Fibroblast of skin of abdomen (primary cell): ENCODE data around the gene ALLC. TPM values are rescaled to one million over a fixed set of nuclear protein-coding genes. Genes with fewer than 3 reads are reported as not detected.
"Not testable (repeated sequence)": the region's sequence is repeated elsewhere in the genome, so short reads cannot be mapped to it uniquely, and the experiment has no call there.

ENCODE experiments used
- DNase-seq: peaks from one replicate; pipeline ENCODE4 v3.0.0-alpha.2; 2013
- polyA plus RNA-seq, 2 experiments: library from polyadenylated mRNA; unstranded; fragments of 120-200 nt; gene quantifications; one replicate each; pipeline ENCODE4 v1.2.1, GENCODE V29; 2013; ENCODE audit not compliant: insufficient read length in 2 of 2

Gene ALLC
- polyA plus RNA-seq (2013, experiment 1 of 2; ENCODE audit: insufficient read length) = not detected
- not detected for polyA plus RNA-seq (2013, experiment 2 of 2; ENCODE audit: insufficient read length)

DNA sequence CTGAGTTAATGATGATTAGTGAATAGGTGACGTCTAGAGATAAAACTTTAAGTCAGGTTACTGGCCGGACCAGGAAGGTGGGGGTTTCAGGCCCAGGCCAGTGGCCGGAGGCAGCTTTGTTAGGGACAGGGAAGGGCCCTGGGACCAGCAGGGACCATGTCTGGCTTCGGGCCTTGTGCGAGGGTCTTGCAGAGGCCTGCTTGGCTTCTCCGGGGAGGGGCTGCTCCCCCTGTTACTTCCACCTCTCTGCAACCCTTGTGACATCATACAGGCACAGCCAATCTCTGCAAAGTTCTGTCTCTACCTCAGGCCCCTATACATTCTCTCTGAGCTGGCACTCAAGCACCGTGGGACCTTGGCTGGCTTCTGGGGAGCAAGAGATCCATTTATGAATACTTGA, at the start of gene ALLC:
ALLC (plus strand) TSS at position 320 of the 400 bp plus-strand sequence. CDS start 12,958 bp downstream, outside the sequence.
- DNase-seq = no peak

DNA sequence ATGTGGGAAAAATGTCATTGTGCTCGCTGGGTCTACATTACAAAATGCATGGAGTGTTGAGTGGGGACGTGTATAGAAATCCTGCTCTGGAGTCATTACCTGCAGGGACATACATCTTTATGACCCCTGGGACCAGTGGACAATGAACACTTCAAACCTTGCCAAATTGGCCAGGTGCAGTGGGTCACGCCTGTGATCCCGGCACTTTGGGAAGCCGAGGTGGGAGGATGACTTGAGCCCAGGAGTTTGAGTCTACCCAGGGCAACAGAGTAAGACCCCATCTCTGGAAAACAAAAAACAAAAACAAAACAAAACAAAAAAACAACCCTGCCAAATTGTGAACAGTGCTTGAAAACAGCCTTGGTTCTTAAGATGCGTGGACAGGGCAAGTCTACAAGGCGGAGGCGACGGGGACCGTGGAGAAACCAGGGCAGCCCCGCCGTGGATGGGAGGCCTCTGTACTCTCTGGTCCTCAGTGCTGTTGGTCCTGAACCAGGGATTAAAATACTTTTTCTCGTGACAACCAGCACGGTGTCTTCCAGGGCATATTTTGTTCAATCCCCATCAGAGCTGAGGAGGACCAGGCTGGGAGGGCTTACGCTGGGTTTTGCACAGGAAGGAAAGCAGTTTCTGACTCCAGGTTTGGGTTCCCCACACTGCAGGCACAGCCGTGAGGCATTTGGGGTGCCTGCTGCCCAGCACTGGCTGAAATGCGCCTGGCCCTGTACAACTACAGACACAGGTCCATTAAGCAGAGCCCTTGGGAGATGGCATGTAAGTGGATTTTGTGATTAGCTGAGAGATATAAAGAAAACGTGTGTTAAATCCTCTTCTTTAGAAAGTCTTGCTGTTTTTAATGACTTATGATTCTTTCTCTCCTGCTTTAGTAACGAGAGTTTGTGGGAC, 49.4 kb upstream of the ALLC start:
- DNase-seq = no peak

DNA sequence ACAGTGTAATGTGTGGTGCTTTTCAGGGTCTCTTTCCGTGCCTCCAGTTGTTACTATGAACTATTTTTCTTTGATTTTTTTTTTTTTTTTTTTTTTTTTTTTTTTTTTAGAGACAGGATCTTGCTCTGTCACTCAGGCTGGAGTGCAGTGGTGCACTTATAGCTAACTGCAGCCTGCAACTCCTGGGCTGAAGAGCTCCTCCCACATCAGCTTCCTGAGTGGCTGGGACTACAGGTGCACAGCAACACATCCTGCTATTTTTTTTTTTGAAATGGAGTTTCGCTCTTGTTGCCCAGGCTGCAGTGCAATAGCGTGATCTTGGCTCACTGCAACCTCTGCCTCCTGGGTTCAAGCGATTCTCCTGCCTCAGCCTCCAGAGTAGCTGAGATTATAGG, 48.7 kb upstream of the ALLC start:
- not testable (repeated sequence) for DNase-seq

DNA sequence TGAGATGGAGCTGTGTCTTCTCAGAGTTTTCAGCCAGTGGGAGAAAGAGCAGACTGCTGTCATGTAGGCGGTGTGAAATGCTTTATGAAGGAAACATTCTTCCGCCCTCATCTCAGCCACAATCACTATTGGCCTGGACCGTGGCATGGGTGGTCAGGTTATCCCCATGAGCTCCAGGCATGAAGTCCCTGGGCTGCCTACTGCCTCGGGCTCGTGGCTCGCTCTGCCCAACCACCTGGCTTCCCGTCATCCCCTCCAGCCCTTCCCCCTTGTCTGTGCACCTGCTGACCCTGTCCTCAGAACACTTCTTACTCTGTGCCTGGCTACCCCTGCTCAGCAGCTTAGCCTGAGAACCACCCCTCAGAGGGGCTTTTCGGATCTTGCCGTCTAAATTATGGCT, 47.6 kb upstream of the ALLC start:
- no peak for DNase-seq

DNA sequence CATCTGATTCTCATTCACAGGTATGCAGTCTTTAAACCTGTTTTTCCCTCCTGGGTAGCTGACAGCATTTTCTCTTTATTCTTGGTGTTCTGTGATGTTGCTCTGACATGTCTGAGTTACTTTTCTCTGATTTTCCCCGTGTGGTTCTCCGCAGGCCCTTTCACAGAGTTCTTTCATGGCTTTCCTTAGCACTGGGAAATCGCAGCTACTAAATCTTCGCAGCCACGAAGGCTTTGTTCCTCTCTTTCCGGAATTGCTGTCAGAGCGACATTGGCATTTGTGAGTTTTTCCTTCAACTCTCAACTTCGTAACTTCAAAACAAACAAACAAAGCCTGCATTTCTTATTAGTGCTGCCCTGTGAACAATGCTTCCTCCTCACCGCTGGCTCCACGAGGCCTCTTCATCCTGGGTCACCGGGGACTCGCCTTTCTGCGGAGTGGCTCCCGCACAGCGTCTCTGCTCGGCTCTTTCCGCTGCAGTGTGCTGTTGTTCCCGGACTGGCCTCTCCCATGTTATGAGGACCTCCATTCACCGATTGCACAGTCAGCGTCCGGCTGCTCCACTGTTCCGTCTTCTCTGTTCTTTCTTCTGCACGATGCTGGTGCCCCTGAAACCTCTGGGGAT, 47.0 kb upstream of the ALLC start:
- DNase-seq = no peak

DNA sequence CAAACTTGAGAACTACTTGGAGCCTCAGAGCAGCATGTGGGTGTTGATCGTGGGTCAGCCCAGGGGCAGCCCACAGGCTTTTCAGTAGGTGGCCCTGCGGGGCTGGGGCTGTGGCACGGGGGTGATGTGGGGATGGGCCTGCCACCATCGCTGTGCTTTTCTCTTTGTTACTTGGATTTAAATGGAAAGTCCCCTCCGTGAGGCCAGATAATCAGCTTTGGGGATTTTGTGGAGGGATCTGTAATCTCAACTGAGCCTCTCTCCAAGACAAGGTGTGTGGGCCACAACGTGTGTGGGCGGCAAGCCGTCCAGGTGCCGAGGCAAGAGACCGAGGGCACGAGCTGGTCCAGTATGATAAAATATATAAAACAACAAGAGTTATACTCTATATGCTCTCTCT, 46.4 kb upstream of the ALLC start:
- no peak for DNase-seq

DNA sequence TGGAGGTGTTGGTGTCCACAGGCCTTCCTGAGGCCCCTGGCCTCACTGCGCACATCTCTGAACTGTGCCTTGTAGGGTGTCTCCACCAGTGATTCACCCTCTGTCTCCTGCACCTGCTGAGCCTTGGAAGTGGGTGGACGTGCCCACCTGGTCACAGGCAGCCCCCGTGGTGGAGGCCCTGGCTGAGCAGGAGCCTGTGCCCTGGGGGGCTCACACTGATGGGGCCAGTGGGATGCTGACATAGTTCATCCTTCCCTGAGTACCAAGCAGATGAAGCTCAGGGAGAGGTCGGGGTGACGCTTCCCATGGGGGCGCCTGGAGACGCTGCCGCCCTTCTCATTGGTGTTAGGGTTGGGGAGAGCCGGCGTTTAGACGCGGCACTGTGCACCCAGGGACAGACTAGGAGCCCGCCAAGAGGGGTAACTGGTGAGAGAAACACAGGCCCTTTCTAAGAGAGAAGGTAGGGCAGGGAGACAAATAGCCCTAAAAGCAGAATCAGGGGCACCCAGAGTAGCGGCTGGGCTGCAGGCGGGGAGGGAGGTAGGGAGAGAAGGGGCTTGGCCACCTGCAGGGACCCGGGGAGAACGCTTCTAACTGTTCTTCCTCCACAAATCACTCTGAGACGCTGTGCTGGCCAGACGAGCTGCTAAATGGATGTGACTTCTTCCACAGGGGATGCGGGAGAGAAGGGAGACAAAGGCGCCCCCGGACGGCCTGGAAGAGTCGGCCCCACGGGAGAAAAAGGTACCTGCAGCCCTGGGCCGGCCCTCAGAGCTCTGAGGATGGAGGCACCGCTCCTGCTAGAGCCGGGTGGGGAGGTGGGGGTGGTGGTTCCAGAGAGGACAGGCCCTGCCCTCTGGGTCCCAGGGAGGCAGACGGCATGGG, 45.1 kb upstream of the ALLC start:
- no peak for DNase-seq

DNA sequence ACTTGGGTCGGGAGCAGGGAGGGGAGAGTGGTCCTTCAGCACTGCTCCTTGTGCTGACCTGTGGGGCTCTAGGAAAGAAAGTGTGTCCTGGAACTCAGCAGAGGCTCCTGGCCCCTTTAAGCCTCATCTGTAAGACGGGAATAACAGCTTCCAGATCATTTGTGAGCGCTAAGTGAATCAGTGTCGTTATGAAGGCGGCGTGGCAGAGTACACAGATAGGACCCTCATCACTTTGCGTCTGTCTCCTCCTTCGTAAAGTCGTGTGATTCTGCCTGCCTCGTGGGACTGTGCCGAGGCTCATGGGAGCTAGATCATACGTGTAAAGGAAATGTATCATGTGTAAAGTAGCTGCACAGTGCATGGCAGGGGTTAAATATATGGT, 44.5 kb upstream of the ALLC start:
- DNase-seq = no peak

DNA sequence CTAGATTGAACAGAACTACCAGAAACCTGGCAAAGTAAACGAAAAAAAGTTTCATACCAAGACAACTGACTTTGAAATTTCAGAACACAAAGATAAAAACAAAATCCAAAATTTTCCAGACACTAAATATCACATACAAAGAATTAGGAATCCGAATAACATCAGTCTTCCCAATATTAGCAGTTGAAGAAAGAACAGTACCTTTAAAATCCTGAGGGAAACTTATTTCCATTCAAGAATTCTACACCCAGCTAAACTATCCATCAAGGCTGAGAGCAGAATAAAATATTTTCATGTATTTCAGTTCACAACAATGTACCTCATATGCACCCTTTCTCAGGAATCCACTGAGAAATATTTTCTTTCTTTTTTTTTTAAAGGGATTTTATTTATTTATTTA, 43.3 kb upstream of the ALLC start:
- DNase-seq = not testable (repeated sequence)

DNA sequence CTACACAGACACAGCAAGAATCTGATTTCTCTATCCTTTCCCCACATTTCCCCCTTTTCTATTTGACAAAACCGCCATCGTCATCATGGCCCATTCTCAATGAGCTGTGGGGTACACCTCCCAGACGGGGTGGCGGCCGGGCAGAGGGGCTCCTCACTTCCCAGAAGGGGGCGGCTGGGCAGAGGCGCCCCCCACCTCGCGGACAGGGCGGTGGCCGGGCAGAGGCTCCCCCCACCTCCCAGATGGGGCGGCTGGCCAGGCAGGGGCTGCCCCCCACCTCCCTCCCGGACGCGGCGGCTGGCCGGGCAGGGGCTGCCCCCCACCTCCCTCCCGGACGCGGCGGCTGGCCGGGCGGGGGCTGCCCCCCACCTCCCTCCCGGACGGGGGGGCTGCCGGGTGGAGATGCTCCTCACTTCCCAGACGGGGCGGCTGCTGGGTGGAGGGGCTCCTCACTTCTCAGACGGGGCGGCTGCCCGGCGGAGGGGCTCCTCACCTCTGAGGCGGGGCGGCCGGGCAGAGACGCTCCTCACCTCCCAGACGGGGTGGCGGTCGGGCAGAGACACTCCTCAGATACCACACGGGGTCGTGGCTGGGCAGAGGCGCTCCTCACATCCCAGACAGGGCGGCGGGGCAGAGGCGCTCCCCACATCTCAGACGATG, 42.3 kb upstream of the ALLC start:
- not testable (repeated sequence) for DNase-seq

DNA sequence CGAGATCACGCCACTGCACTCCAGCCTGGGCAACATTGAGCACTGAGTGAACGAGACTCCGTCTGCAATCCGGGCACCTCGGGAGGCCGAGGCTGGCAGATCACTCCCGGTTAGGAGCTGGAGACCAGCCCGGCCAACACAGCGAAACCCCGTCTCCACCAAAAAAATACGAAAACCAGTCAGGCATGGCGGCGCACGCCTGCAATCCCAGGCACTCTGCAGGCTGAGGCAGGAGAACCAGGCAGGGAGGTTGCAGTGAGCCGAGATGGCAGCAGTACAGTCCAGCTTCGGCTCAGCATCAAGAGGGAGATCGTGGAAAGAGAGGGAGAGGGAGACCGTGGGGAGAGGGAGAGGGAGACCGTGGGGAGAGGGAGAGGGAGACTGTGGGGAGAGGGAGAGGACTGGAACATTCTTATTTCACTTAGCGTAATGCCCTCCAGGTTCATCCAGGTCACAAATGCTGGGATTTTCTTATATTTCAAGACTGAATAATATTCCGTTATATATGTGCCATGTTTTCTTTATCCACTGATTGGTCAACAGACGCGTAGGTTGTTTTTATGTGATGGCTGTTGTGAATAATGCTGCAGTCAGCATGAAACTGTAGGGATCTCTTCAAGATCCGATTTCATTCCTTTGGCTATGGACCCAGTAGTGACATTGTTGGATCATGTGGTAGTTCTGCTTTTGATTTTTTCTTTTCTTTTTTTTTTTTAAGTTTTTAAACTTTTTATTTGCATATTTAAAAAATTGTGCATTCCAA, 41.4 kb upstream of the ALLC start:
- not testable (repeated sequence) for DNase-seq

DNA sequence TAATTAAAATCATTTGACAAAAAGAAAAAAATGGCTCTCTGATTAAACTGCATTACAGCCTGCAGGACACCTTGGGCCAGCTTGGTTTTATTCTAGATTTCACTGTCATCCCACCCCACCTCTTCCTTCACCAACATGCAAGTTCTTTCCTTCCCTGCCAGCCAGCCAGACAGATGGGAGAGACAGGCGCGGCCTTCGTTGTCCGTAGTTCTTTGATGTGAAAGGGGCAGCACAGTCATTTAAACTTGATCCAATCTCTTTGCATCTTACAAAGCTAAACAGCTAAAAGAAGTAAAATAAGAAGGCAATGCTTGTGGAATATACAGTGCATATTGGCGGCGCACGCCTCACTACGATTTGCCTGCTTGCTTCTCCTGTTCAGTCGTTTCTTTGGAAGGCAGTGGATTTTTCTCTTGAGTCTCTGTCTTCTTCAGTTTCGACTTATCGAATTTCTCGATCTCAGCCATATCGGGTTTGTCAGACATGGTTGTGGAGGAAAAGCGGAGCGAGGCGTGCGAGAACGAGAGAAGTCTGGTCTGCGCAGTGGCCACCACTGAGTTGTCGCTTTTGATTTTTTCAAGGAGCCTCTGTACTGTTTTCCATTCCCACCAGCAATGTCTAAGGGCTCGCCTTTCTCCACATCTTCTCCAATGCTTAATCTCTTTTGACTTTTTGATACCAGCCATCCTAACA, 40.7 kb upstream of the ALLC start:
- no peak for DNase-seq

DNA sequence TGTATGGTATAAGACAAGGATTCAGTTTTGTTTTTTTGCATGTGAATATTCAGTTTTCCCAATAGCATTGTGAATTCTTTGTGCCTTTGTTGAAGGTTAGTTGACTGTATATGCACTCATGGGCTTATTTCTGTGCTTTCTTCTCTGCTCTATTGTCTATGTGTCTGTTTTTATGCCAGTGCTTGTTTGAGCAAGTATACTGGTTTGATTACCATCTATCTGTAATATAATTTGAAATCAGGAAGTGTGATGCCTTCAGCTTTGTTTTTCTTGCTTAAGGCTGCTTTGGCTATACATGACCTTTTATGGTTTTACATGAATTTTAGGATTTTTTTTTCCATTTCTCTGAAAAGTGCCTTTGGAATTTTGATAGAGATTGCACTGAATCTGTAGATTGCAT, 39.6 kb upstream of the ALLC start:
- DNase-seq = no peak

DNA sequence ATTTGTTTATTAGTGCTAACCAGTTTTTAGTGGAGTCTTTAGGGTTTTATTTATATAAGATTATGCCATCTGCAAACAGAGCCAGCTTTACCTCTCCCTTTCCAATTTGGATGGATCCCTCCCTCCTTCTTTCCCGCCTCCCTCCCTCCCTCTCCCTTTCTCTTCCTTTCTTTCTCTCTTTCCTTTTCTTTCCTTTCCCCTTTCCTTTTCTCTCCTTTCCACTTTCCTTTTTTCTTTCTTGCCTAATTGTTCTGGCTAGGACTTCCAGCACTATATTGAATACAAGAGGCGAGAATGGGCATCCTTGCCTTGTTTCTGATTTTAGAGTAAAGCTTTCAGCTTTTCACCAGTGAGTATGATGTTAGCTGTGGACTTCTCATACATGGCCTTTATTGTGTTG, 39.0 kb upstream of the ALLC start:
- DNase-seq = no peak

DNA sequence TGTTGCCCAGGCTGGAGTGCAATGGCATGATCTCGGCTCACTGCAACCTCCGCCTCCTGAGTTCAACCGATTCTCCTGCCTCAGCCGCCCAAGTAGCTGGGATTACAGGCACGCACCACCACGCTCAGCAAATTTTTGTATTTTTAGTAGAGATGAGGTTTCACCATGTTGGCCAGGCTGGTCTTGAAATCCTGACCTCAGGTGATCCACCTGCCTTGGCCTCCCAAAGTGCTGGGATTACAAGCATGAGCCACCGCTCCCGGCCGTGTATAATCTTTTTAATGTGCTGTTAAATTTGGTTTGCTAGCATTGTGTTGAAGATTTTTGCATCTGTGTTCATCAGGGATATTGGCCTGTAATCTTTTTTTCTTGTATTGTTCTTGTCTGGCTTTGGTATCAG, 38.3 kb upstream of the ALLC start:
- DNase-seq = not testable (repeated sequence)

DNA sequence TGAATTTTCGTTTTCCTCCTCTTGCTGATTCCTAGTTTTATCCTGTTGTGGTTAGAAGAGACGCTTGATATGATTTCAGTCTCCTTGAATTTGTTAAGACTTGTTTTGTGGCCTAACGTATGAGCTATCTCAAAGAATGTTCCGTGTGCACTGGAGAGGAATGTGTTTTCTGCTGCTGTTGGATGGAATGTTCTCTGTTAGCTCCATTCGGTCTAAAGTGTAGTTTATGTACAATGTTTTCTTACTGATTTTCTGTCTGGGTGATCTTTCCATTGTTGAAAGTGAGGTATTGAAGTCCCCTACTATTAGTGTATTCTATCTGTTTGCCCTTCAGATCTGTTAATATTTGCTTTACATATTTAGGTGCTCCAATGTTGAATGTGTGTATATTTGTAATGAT, 37.2 kb upstream of the ALLC start:
- DNase-seq = no peak

DNA sequence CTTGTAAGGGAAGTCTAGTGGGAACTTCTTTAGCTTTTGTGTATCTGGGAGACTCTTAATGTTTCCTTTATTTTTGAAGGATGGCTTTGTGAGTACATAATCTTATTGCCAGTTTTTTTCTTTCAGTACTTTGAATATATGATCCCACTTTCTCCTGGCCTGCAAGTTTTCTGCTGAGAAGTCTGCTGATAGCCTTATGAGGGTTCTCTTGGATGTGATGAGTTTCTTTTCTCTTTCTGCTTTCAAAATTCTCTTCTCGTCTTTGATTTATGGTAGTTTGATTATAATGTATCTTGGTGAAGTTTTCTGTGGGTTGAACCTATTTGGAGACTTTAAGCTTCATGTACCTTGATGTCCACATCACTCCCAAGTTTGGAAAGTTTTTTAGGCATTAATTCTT, 35.0 kb upstream of the ALLC start:
- DNase-seq = no peak

DNA sequence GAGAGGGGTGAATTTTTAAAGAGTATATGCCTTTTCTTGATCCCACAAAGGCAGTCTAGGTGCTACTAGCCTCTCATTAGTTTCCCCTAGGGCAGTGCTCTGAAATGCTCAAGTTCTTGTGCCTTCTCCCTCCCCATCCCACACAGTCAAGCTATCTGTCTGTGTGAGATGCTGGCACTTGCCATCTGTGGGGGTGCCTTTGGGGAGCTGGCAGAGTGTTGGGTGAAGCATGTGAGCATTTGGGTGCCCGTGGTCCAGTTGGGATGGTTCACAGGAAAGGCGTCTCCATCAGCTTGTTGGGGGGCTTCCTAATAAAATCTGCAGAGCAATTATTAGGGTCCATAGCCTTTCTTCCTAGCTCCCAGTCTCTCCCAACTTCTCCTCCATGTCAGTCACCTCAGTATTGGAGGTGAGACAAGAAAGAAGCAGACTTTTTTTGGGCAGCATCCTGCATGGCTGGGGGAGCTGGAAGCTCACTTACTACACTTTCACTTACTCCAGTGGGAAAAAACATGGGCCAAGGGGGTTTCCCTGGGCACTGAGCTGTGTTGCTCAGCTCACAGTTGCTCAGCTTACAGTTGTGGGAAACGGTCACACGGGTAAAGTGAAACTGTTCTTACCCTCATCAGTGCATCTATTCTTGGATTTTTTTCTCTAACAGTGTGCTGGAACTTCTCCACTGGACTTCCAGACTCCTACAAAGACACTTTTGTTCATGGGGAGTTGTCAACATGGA, 33.8 kb upstream of the ALLC start:
- DNase-seq = no peak

DNA sequence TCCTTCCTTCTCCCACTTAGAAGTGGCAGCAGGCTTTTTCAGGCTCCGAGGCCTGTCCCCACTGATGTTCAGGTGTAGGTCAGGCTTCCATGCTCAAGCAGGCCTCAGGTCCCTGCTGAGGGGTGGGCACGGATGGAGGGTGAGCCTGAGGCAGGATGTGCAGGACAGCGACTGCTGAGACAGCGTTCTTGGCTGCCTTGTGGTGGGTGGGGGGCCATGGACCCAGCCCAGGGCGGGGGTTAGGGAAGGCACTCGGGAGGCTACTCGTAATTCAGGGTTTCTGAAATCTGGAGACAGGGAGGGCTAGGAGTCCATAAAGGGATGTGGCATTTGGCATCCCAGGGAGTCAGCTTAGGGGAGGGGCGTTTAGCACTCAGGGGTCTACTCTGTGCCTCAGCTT, 32.8 kb upstream of the ALLC start:
- DNase-seq = no peak

DNA sequence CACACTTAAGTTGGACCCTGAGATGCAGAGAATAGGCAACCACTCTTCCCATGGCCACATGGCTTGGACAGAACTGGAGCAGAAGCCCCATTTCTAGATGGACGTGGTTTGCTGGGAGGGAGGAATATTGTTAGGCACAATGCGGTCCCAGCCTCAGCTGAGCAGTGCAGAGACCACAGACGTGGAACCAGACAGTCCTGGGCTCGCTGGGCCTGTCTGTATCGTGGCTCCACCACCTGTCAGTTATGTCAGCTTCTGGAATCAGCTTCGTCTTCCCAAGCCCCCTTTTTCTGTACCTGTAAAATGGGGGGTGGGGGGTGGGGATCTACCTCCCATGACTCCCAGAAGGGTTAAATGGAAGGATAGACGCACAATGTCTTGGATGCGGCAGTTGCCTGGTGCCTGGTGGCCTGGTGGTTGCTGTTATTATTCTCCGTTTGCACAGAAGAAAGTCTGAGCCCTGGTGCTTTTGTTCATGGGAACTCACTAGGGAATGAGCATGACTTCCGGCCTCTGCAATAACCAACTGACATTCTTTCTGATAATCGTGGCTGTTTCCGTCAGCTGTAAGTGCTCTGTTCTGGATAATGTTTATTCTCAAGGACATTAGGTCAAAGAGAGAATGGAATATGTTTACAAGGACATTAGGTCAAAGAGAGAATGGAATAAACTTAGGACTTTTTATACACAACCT, 31.7 kb upstream of the ALLC start:
- no peak for DNase-seq
